Parathyroid adenoma (tissue), 2 donors: ENCODE data around the gene MZF1.
"Not testable (repeated sequence)": the region's sequence is repeated elsewhere in the genome, so short reads cannot be mapped to it uniquely, and the experiment has no call there.

ENCODE experiments used
- H2AFZ ChIP-seq: fragments of 300-600 bp; sonication (generic); one replicate; pipeline ENCODE4 v1.7.0; 2017; ENCODE audit warnings: antibody characterized with exemption, mild to moderate bottlenecking
- H3K27ac ChIP-seq: fragments of 300-600 bp; sonication (generic); one replicate; pipeline ENCODE4 v1.7.0; 2017
- H3K27me3 ChIP-seq: fragments of 300-600 bp; sonication (generic); one replicate; pipeline ENCODE4 v1.7.0; 2017; ENCODE audit warnings: low read length; ENCODE audit not compliant: control insufficient read depth, insufficient read depth
- H3K36me3 ChIP-seq: fragments of 300-600 bp; sonication (generic); one replicate; pipeline ENCODE4 v1.7.0; 2017; ENCODE audit warnings: low read length; ENCODE audit not compliant: control insufficient read depth, insufficient read depth
- H3K4me1 ChIP-seq: fragments of 300-600 bp; sonication (generic); one replicate; pipeline ENCODE4 v1.7.0; 2017; ENCODE audit warnings: control low read depth
- H3K4me2 ChIP-seq: fragments of 300-600 bp; sonication (generic); one replicate; pipeline ENCODE4 v1.7.0; 2017; ENCODE audit warnings: low read length
- H3K4me3 ChIP-seq: fragments of 300-600 bp; sonication (generic); one replicate; pipeline ENCODE4 v1.7.0; 2017; ENCODE audit warnings: low read depth, low read length
- H3K79me2 ChIP-seq: fragments of 300-600 bp; sonication (generic); one replicate; pipeline ENCODE4 v1.7.0; 2017; ENCODE audit warnings: control low read depth
- H3K9ac ChIP-seq: fragments of 300-600 bp; sonication (generic); one replicate; pipeline ENCODE4 v1.7.0; 2017; ENCODE audit warnings: mild to moderate bottlenecking
- H3K9me3 ChIP-seq: fragments of 300-600 bp; sonication (generic); one replicate; pipeline ENCODE4 v1.7.0; 2017; ENCODE audit warnings: low read length; ENCODE audit not compliant: control insufficient read depth
- CTCF ChIP-seq: fragments of 300-600 bp; sonication (generic); IDR thresholded peaks from one replicate; pipeline ENCODE4 v1.7.0; 2017; ENCODE audit warnings: antibody characterized with exemption, mild to moderate bottlenecking
- donor health status: primary hyperparathyroidism.

Gene MZF1

GRCh38 chr19:58572818-58573657, at the start of gene MZF1:
Gene MZF1, minus strand, starts transcription at chr19:58573335. Its CDS starts 1,946 bp downstream, at chr19:58571389.
- H3K27ac ChIP-seq = peak within 1 kb of the TSS; percentile 99

GRCh38 chr19:58607213-58607612, 34.1 kb upstream of the MZF1 start:
- H3K4me1 ChIP-seq, H3K27ac ChIP-seq, H3K79me2 ChIP-seq, H2AFZ ChIP-seq, H3K4me2 ChIP-seq, H3K9me3 ChIP-seq, H3K9ac ChIP-seq, H3K4me3 ChIP-seq, H3K27me3 ChIP-seq, H3K36me3 ChIP-seq: not testable (repeated sequence)

More at GRCh38 chr19:58572818-58573657, at the start of gene MZF1:
- Histone ChIP-seq H3K4me2 (peak within 1 kb of the TSS; percentile 66), H2AFZ (peak within 1 kb of the TSS; percentile 76), H3K79me2 (peaks cover 3% of the 10 kb centered on the region), H3K4me3 (peak within 1 kb of the TSS; percentile 87), H3K9ac (peak within 1 kb of the TSS; percentile 70), H3K9me3 (no peaks in the 10 kb centered on the region), H3K27me3 (no peaks in the 10 kb centered on the region), H3K36me3 (no peaks in the 10 kb centered on the region), H3K4me1 (peaks cover 5% of the 10 kb centered on the region)
- TF ChIP-seq CTCF = peak; percentile 16

- not testable (repeated sequence) for H2AFZ ChIP-seq, H3K9me3 ChIP-seq, H3K4me3 ChIP-seq, H3K4me2 ChIP-seq, H3K9ac ChIP-seq, H3K27me3 ChIP-seq, H3K27ac ChIP-seq, H3K79me2 ChIP-seq, H3K36me3 ChIP-seq, H3K4me1 ChIP-seq
- peak; percentile 55 for TF ChIP-seq CTCF
These were observed 33.2 kb upstream of the MZF1 start for GRCh38 chr19:58606251-58606896.

- Histone ChIP-seq H3K36me3 (no peaks in the 10 kb centered on the region), H3K4me2 (no peak overlapping the region), H3K79me2 (peaks cover 15% of the 10 kb centered on the region), H3K4me3 (no peak overlapping the region), H3K9me3 (no peaks in the 10 kb centered on the region), H3K27me3 (no peaks in the 10 kb centered on the region), H3K9ac (no peak overlapping the region), H3K4me1 (peaks cover 4% of the 10 kb centered on the region), H3K27ac (no peak overlapping the region), H2AFZ (no peak overlapping the region)
- no peak for TF ChIP-seq CTCF
These were observed 13.1 kb upstream of the MZF1 start for GRCh38 chr19:58586133-58586765.

GRCh38 chr19:58585442-58586132, 12.5 kb upstream of the MZF1 start:
- no peak overlapping the region for H3K4me3 ChIP-seq
- no peak overlapping the region for H3K9ac ChIP-seq

More at GRCh38 chr19:58585442-58586132, 12.5 kb upstream of the MZF1 start:
- no peaks in the 10 kb centered on the region for H3K27me3 ChIP-seq
- no peak for TF ChIP-seq CTCF
- H3K79me2 ChIP-seq = peaks cover 16% of the 10 kb centered on the region
- no peak overlapping the region for H3K4me2 ChIP-seq
- H2AFZ ChIP-seq = no peak overlapping the region
- no peaks in the 10 kb centered on the region for H3K9me3 ChIP-seq
- H3K36me3 ChIP-seq = no peaks in the 10 kb centered on the region
- no peak overlapping the region for H3K27ac ChIP-seq
- H3K4me1 ChIP-seq = peaks cover 4% of the 10 kb centered on the region
